Peyer's patch (tissue), 4 donors: ENCODE results near the gene FMR1. TPM values are rescaled to one million over a fixed set of nuclear protein-coding genes. Genes with fewer than 3 reads are reported as not detected.

ENCODE experiments used
- DNase-seq, 3 donors: peaks; one replicate each; pipeline ENCODE4 v3.0.0-alpha.2; 2017 to 2019
- H3K27ac ChIP-seq, 4 donors: fragments of 200-600 bp; sonication (generic); one replicate each; pipeline ENCODE4 v1.5.1; 2016 to 2019
- H3K27me3 ChIP-seq, 2 donors: fragments of 200-600 bp; sonication (generic); one replicate each; pipeline ENCODE4 v1.5.1; 2019
- H3K36me3 ChIP-seq, 3 donors: fragments of 200-600 bp; sonication (generic); one replicate each; pipeline ENCODE4 v1.5.1; 2016 to 2019
- H3K4me1 ChIP-seq, 4 donors: fragments of 200-600 bp; sonication (generic); one replicate each; pipeline ENCODE4 v1.5.1; 2016 to 2019
- H3K4me3 ChIP-seq, 4 donors: fragments of 200-600 bp; sonication (generic); 1 replicate in 3 of 4; 2 replicates in 1 of 4; pipeline ENCODE4 v1.5.1; 2016 to 2019; ENCODE audit warnings: mild to moderate bottlenecking in 1 of 4
- H3K9me3 ChIP-seq, 4 donors: fragments of 200-600 bp; sonication (generic); one replicate each; pipeline ENCODE4 v1.5.1; 2016 to 2019; ENCODE audit warnings: mild to moderate bottlenecking in 1 of 4
- POLR2A ChIP-seq, 2 donors: fragments of 450-650 bp; IDR thresholded peaks; one replicate each; pipeline ENCODE4 v1.5.1; 2017; ENCODE audit warnings: antibody characterized with exemption in 2 of 2, mild to moderate bottlenecking in 2 of 2, moderate library complexity in 2 of 2
- total RNA-seq, 4 donors: library from RNA; depleted of rRNA; stranded (reverse); fragments of >200 nt; gene quantifications; one replicate each; pipeline ENCODE4 v1.1.0, GENCODE V29; 2016
- TF ChIP-seq, protein P1 (sequence below), 6 experiments: fragments of 450-650 bp in 4 of 6; fragments of 200-600 bp in 2 of 6; sonication (generic) in 1 of 6; IDR thresholded peaks; one replicate each; pipeline ENCODE4 v1.5.1; 2017 to 2019; ENCODE audit warnings: antibody characterized with exemption in 6 of 6, mild to moderate bottlenecking in 3 of 6, moderate library complexity in 1 of 6

The FMR1 gene
- total RNA-seq, 4 donors from 2014 or later: 38.2 to 56.8 (median 39.8) TPM

DNA sequence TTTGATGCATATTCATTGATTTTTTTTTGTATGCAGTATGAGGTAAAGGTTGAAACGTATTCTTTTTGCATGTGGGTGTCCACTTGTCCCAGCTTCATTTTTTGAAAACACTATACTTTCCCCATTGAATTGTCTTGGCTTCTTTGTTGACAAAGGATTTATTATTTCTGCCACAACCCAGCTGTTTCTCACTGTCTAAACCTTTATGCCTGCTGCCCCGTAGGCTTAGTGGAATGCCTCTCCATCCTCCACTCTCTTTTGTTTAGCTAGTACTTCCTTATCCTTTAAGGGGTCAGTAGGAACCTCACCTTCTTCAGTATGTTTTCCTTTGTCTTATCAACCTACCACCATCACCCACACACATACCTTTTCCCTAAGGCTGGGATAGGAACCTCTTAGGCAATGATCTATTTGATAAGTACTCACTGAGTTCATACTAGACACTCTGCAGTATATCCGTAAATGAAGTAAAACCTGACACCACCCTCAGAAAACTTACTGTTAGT, 8.5 kb downstream of the FMR1 start:
- no peaks in the 10 kb centered on the region for H3K9me3 ChIP-seq
- H3K27me3 ChIP-seq: no peaks in the 10 kb centered on the region
- H3K36me3 ChIP-seq: no peaks in the 10 kb centered on the region
- no peak overlapping the region for H3K27ac ChIP-seq
- no peaks in the 10 kb centered on the region for H3K4me1 ChIP-seq
- H3K4me3 ChIP-seq: no peak overlapping the region
- DNase-seq: no peak
- TF ChIP-seq POLR2A (IDR thresholded peaks at IDR 0.05): no peak

DNA sequence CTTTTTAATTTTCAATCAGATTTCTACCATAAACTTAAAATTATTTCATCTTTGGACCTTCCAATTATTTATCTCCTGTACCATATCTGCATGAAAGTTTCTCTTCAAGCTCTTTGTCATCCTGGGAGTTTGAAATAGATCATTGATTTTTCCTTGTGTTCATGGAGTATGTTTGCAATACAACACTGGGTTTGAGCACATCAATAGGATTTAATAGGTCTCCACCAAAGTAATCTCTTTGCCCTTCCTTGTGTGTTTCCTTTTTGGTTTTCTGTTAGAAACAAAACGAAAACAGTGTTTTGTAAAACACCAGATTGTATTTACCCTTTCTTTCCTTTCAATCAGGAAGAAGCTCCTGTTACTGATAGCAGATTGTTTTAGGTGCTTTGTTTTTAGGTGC, 11.9 kb downstream of the FMR1 start:
- DNase-seq: no peak
- no peak overlapping the region for H3K27ac ChIP-seq
- no peaks in the 10 kb centered on the region for H3K9me3 ChIP-seq
- H3K4me1 ChIP-seq: no peaks in the 10 kb centered on the region
- H3K27me3 ChIP-seq: no peaks in the 10 kb centered on the region
- no peak for TF ChIP-seq POLR2A (IDR thresholded peaks at IDR 0.05)
- TF ChIP-seq, protein P1, sequence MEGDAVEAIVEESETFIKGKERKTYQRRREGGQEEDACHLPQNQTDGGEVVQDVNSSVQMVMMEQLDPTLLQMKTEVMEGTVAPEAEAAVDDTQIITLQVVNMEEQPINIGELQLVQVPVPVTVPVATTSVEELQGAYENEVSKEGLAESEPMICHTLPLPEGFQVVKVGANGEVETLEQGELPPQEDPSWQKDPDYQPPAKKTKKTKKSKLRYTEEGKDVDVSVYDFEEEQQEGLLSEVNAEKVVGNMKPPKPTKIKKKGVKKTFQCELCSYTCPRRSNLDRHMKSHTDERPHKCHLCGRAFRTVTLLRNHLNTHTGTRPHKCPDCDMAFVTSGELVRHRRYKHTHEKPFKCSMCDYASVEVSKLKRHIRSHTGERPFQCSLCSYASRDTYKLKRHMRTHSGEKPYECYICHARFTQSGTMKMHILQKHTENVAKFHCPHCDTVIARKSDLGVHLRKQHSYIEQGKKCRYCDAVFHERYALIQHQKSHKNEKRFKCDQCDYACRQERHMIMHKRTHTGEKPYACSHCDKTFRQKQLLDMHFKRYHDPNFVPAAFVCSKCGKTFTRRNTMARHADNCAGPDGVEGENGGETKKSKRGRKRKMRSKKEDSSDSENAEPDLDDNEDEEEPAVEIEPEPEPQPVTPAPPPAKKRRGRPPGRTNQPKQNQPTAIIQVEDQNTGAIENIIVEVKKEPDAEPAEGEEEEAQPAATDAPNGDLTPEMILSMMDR (IDR thresholded peaks at IDR 0.05): no peak
- no peaks in the 10 kb centered on the region for H3K36me3 ChIP-seq
- no peak overlapping the region for H3K4me3 ChIP-seq

DNA sequence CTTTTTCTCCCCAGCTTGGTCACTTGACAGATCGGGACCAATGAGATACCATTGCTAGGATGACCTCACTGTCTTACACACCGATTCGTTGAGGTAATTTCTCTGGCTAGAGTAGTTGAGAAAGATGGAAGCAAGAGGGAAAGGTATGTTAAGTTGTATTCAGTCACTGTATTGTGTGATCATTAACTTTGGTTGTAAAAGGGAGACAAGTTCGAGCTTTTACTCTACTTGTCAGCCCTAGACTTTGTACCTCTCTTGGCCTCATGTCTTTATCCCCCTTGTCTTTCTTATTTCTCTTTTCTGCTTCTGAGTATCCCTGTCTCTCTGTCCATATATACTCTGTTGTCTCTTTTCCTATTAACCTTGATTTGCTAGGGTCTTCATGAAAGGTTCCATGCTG, 15.5 kb downstream of the FMR1 start:
- TF ChIP-seq, protein P1 (IDR thresholded peaks at IDR 0.05): no peak
- no peak for TF ChIP-seq POLR2A (IDR thresholded peaks at IDR 0.05)
- peaks cover 0 to 13% (median 0%) of the 10 kb centered on the region in 3 donors for H3K36me3 ChIP-seq
- no peak overlapping the region for H3K4me3 ChIP-seq
- no peak for DNase-seq
- no peaks in the 10 kb centered on the region for H3K9me3 ChIP-seq
- no peaks in the 10 kb centered on the region for H3K4me1 ChIP-seq
- H3K27me3 ChIP-seq: no peaks in the 10 kb centered on the region
- no peak overlapping the region for H3K27ac ChIP-seq

DNA sequence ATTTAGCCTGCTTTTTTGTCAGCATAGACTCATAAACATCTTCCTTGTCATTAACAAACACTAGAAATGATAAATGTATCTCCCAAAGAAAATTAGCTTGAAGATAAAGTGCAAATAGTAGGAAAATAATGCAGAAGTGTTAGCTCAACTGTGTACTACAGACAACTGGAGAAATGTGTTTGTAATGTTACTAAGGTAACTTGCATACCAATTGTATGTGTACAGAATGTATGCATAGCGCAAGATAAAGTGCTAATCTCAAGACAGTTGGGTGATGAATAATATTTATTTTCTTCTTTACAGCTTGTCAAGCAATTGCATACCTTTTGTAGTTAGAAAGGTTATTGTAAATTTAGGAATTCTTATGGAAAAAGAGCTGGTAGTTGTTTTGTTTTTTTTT, 22.1 kb downstream of the FMR1 start:
- Histone ChIP-seq H3K27me3 (no peaks in the 10 kb centered on the region), H3K9me3 (no peaks in the 10 kb centered on the region), H3K36me3 (peaks cover 0 to 41% (median 0%) of the 10 kb centered on the region in 3 donors), H3K4me1 (no peaks in the 10 kb centered on the region), H3K27ac (no peak overlapping the region), H3K4me3 (no peak overlapping the region)
- TF ChIP-seq, protein P1 (IDR thresholded peaks at IDR 0.05): no peak
- no peak for TF ChIP-seq POLR2A (IDR thresholded peaks at IDR 0.05)
- DNase-seq: no peak

DNA sequence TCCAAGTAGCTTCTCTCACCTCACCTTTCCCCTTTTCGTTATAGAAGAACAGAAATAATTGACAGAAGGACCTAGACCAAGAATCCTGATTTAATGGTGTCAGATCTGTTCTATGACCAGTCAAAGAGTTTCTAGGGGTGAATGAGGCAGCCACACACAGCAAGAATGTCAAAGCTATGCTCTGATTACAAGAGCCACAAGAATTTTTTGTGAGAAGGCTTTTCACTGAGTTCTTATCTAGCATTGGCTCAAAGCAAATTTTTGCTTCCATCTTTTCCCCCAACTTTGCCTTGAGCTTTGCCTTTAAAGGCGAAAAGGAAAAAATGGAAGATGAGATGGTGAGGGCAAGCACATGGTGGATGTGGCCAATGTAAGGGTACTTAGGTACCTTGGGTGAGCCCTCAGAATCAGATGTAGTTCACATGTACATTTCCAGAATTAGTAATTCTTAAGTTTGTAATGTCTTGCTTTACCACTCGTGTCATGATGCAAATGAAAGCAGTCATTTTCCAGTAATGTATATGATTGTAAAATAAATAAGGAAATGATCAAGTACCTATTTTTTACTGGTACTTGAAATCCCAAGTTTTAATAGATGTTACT, 23.5 kb downstream of the FMR1 start:
- DNase-seq: no peak
- Histone ChIP-seq H3K4me1 (no peaks in the 10 kb centered on the region), H3K9me3 (no peaks in the 10 kb centered on the region), H3K27ac (no peak overlapping the region), H3K4me3 (no peak overlapping the region), H3K36me3 (peaks cover 0 to 40% (median 0%) of the 10 kb centered on the region in 3 donors), H3K27me3 (no peaks in the 10 kb centered on the region)
- no peak for TF ChIP-seq POLR2A (IDR thresholded peaks at IDR 0.05)
- TF ChIP-seq, protein P1 (IDR thresholded peaks at IDR 0.05): no peak

DNA sequence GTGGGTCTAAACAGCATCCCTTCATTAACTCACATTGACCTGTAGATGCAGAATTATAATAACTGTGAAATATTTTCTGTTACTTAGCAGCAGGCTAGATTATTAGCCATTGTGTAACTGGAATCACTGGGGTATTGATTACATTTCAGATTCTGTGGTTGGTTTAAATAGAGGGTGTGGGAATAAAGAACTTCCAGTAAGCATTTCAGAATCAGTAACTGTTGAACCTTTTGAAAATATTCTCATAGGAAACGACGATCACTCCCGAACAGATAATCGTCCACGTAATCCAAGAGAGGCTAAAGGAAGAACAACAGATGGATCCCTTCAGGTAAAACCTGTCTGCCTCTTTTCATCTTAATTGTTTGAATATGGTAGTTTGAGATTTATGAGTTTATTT, 33.6 kb downstream of the FMR1 start:
- TF ChIP-seq POLR2A (IDR thresholded peaks at IDR 0.05): no peak
- TF ChIP-seq, protein P1 (IDR thresholded peaks at IDR 0.05): no peak
- no peaks in the 10 kb centered on the region for H3K4me1 ChIP-seq
- peaks cover 0 to 38% (median 0%) of the 10 kb centered on the region in 3 donors for H3K36me3 ChIP-seq
- H3K27me3 ChIP-seq: no peaks in the 10 kb centered on the region
- DNase-seq: no peak
- no peak overlapping the region for H3K27ac ChIP-seq
- H3K4me3 ChIP-seq: no peak overlapping the region
- no peaks in the 10 kb centered on the region for H3K9me3 ChIP-seq
